Activated CD4-positive, alpha-beta T cell treated with anti-CD3 and anti-CD28 coated beads, Interleukin-2, amount 10 ng/mL, durations not matched to agents 24 days and 14 days (primary cell): ENCODE data around the gene EFEMP2. TPM values are rescaled to one million over a fixed set of nuclear protein-coding genes. Genes with fewer than 3 reads are reported as not detected.
A peak's percentile ranks its signal among the peaks of the same experiment; 100 is the strongest.

ENCODE experiments used
- DNase-seq: peaks from one replicate; pipeline ENCODE4 v3.0.0; 2022
- H3K27ac Mint-ChIP-seq: one replicate; pipeline ENCODE4 v1.8.0; 2022; ENCODE audit warnings: mild to moderate bottlenecking, mixed read lengths
- H3K27me3 Mint-ChIP-seq: one replicate; pipeline ENCODE4 v1.8.0; 2022; ENCODE audit warnings: mixed read lengths
- H3K36me3 Mint-ChIP-seq: one replicate; pipeline ENCODE4 v1.8.0; 2022; ENCODE audit warnings: low read depth, mild to moderate bottlenecking, mixed read lengths
- H3K4me1 Mint-ChIP-seq: one replicate; pipeline ENCODE4 v1.8.0; 2021; ENCODE audit warnings: mixed read lengths
- H3K4me3 Mint-ChIP-seq: one replicate; pipeline ENCODE4 v1.8.0; 2022; ENCODE audit warnings: mild to moderate bottlenecking, moderate library complexity, mixed read lengths
- H3K9me3 Mint-ChIP-seq: one replicate; pipeline ENCODE4 v1.8.0; 2021; ENCODE audit warnings: mixed read lengths
- intact Hi-C: fragments of 100-400 bp; cut with micrococcal nuclease; formaldehyde crosslinking; loops from one replicate; pipeline ENCODE4 v1.15.1; 2023
- total RNA-seq: library from RNA; stranded (reverse); gene quantifications from 2 replicates; pipeline ENCODE4 v1.2.3, GENCODE V29; 2022

The EFEMP2 gene
- total RNA-seq, 1 donor from 2014 or later = 9.1 TPM

- Mint-ChIP-seq H3K4me3 (no peak overlapping the region), H3K9me3 (no peaks in the 10 kb centered on the region), H3K27ac (no peak overlapping the region), H3K27me3 (no peaks in the 10 kb centered on the region), H3K36me3 (peaks cover 17% of the 10 kb centered on the region), H3K4me1 (peaks cover 14% of the 10 kb centered on the region)
- intact Hi-C loops = no loop called here
- DNase-seq = no peak
These were observed 2.8 kb downstream of the EFEMP2 start for GRCh38 chr11:65869643-65870306.

GRCh38 chr11:65868907-65869306 is 3.7 kb downstream of the EFEMP2 start:
- intact Hi-C loops = no loop called here
- Mint-ChIP-seq H3K36me3 (peaks cover 22% of the 10 kb centered on the region), H3K4me1 (peaks cover 16% of the 10 kb centered on the region), H3K9me3 (no peaks in the 10 kb centered on the region), H3K4me3 (no peak overlapping the region), H3K27ac (no peak overlapping the region), H3K27me3 (no peaks in the 10 kb centered on the region)
- no peak for DNase-seq

- no peaks in the 10 kb centered on the region for H3K27me3 Mint-ChIP-seq
- H3K27ac Mint-ChIP-seq = no peak overlapping the region
- peaks cover 27% of the 10 kb centered on the region for H3K36me3 Mint-ChIP-seq
- peaks cover 16% of the 10 kb centered on the region for H3K4me1 Mint-ChIP-seq
- no peaks in the 10 kb centered on the region for H3K9me3 Mint-ChIP-seq
- DNase-seq = no peak
- no peak overlapping the region for H3K4me3 Mint-ChIP-seq
- intact Hi-C loops = no loop called here
These were observed 4.4 kb downstream of the EFEMP2 start for GRCh38 chr11:65868076-65868667.

- DNase-seq = peak; percentile 78
- Mint-ChIP-seq H3K4me1 (peaks cover 16% of the 10 kb centered on the region), H3K9me3 (no peaks in the 10 kb centered on the region), H3K27ac (no peak overlapping the region), H3K4me3 (no peak overlapping the region), H3K36me3 (peaks cover 33% of the 10 kb centered on the region), H3K27me3 (no peaks in the 10 kb centered on the region)
- intact Hi-C loops = no loop called here
These were observed 5.1 kb downstream of the EFEMP2 start for GRCh38 chr11:65867284-65868071.

GRCh38 chr11:65866509-65867283 is 5.9 kb downstream of the EFEMP2 start:
- Mint-ChIP-seq H3K4me1 (peaks cover 18% of the 10 kb centered on the region), H3K27me3 (no peaks in the 10 kb centered on the region), H3K36me3 (peaks cover 35% of the 10 kb centered on the region), H3K27ac (no peak overlapping the region), H3K4me3 (no peak overlapping the region), H3K9me3 (no peaks in the 10 kb centered on the region)
- intact Hi-C loops = no loop called here
- DNase-seq = no peak

GRCh38 chr11:65865550-65866172 is 6.9 kb downstream of the EFEMP2 start:
- no peaks in the 10 kb centered on the region for H3K27me3 Mint-ChIP-seq
- intact Hi-C loops = no loop called here
- peaks cover 17% of the 10 kb centered on the region for H3K4me1 Mint-ChIP-seq
- H3K27ac Mint-ChIP-seq = no peak overlapping the region
- no peak for DNase-seq
- no peaks in the 10 kb centered on the region for H3K9me3 Mint-ChIP-seq
- no peak overlapping the region for H3K4me3 Mint-ChIP-seq
- peaks cover 43% of the 10 kb centered on the region for H3K36me3 Mint-ChIP-seq

DNA sequence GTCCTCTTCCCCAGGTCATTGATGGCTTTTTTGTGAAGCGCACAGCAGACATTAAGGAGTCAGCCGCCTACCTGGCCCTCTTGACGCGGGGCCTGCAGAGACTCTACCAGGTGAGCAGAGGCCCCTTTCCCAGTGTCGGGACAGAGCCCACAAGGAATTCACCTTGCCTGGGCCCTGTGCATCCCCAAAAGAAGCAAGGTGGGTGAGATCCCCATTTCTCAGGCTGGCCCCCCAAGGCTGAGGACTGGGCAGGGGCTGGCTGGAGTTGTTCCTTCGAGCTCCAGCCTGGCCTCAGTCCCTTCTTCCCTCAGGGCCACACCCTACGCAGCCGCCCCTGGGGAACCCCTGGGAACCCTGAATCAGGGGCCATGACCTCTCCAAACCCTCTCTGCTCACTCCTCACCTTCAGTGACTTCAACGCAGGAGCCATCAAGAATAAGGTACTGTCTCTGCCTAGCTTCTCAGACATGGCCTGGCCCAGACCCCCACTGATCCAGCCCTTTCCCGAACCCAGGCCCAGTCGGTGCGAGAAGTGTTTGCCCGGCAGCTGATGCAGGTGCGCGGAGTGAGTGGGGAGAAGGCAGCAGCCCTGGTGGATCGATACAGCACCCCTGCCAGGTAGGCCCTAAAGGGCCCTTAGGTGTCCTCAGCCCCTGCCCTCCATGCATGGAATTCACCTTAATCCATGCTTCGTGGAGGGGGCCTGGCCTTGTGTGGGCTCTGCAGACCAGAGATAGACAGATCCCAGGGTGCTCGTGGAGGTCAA is 7.7 kb downstream of the EFEMP2 start:
- no peak for DNase-seq
- Mint-ChIP-seq H3K27me3 (no peaks in the 10 kb centered on the region), H3K36me3 (peaks cover 45% of the 10 kb centered on the region), H3K27ac (no peak overlapping the region), H3K4me1 (peaks cover 18% of the 10 kb centered on the region), H3K9me3 (no peaks in the 10 kb centered on the region), H3K4me3 (no peak overlapping the region)
- intact Hi-C loops = no loop called here

DNA sequence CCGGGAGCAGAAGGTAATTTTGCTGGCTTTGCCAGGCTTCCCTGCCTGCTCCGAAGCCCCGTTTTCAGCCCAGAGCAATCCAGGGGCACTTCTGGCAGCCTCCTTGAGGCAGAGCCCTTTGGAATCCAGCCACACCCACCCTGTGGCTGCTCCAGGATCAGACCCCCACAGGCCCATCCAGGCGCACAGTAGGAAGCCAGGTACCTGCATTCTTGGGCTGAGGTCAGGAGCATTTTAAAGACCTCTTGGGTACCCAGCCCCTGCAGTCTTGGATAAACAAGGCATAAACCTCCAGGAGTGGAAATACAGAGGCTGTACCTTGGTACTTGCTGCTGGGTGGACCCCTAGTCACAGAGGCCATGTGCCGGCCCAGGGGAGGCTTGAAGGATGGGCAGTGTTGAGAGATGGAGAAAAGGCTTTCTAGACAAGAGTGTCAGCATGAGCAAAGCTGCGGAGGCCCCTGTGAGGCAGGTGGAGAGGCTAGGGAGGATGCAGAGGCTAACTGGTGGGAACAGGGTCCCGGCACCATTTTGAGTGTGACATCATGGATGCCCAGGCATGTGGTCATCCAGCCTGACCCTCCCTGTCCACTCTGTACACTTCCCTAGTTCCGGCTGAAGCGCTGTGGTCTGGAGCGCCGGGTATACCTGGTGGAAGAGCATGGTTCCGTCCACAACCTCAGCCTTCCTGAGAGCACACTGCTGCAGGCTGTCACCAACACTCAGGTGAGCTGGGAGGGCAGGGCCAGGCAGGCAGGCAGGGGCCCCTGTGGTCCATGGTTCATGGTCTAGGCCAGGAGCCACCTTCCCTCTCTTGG is 8.5 kb downstream of the EFEMP2 start:
- H3K27me3 Mint-ChIP-seq = no peaks in the 10 kb centered on the region
- H3K9me3 Mint-ChIP-seq = no peaks in the 10 kb centered on the region
- H3K36me3 Mint-ChIP-seq = peaks cover 45% of the 10 kb centered on the region
- H3K4me1 Mint-ChIP-seq = peaks cover 20% of the 10 kb centered on the region
- H3K4me3 Mint-ChIP-seq = no peak overlapping the region
- no peak for DNase-seq
- intact Hi-C loops = no loop called here
- H3K27ac Mint-ChIP-seq = no peak overlapping the region

DNA sequence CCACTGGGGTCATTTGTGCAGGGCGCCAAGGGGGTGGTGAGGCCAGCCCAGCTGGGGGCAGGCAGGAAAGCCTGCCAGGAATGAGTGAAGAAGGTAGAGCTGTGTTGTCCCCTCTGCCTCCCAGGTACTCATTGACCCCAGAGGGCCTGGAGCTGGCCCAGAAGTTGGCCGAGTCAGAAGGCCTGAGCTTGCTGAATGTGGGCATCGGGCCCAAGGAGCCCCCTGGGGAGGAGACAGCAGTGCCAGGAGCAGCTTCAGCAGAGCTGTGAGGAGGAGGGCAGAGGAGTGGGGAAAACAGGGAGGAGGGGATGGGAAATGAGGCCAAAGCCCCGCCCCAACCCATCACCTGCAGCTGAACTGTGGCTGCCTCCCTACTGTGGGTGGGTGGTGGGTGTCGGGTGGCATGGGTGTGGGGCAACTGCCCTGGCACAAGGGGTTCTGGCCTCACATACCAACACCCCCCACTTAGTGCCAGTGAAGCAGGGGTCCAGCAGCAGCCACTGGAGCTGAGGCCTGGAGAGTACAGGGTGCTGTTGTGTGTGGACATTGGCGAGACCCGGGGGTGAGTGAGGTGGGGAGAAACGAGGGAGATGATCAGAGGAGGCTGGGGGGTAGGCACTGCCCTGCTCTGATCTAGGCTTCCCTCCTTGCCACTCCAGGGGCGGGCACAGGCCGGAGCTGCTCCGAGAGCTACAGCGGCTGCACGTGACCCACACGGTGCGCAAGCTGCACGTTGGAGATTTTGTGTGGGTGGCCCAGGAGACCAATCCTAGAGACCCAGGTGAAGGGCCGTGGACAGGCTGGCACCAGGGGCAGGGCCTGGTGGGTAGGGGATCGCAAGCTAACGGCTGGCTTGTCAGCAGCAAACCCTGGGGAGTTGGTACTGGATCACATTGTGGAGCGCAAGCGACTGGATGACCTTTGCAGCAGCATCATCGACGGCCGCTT is 9.4 kb downstream of the EFEMP2 start:
- intact Hi-C loops = no loop called here
- H3K27me3 Mint-ChIP-seq = no peaks in the 10 kb centered on the region
- H3K27ac Mint-ChIP-seq = peak overlapping the region; percentile 37
- no peaks in the 10 kb centered on the region for H3K9me3 Mint-ChIP-seq
- DNase-seq = no peak
- peaks cover 43% of the 10 kb centered on the region for H3K36me3 Mint-ChIP-seq
- peaks cover 23% of the 10 kb centered on the region for H3K4me1 Mint-ChIP-seq
- H3K4me3 Mint-ChIP-seq = peak overlapping the region; percentile 66

GRCh38 chr11:65862191-65862735 is 10.3 kb downstream of the EFEMP2 start:
- Mint-ChIP-seq H3K27ac (no peak overlapping the region), H3K4me3 (no peak overlapping the region), H3K36me3 (peaks cover 43% of the 10 kb centered on the region), H3K9me3 (no peaks in the 10 kb centered on the region), H3K27me3 (no peaks in the 10 kb centered on the region), H3K4me1 (peaks cover 22% of the 10 kb centered on the region)
- intact Hi-C loops = no loop called here
- DNase-seq = no peak

DNA sequence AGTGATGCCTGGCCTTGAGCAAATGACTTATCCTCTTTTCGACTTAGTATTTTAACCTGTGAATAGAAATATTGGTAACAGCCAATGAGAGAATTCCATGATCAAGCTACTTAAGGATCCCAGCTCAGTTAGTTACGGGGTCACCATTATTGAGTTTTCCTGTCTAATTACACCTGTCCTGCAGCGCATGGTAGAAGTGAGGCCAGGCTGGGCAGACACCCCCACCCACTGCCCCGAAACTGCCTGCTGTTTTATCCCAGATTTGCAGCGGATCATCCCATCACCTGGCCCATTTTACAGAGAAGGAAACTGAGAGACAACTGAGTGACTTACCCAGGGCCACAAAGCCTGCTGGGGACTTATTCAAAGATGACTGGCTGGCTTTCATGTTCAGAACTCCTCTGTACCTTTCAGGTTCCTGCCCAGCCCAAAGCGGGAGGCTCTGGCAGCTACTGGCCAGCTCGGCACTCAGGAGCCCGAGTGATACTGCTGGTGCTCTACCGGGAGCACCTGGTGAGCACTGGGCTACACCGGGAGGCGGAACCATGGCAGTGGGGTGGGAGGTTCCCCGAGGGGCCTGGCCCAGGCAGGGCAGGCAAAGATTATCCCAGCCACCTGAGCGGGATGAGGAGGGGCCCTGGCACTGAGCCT is 10.9 kb downstream of the EFEMP2 start:
- Mint-ChIP-seq H3K27me3 (no peaks in the 10 kb centered on the region), H3K9me3 (no peaks in the 10 kb centered on the region), H3K4me1 (peaks cover 24% of the 10 kb centered on the region), H3K4me3 (peak overlapping the region; percentile 92), H3K27ac (peak overlapping the region; percentile 94), H3K36me3 (peaks cover 43% of the 10 kb centered on the region)
- no peak for DNase-seq
- intact Hi-C loops = no loop called here
